ENCODE results near the gene AHSG.

DNA sequence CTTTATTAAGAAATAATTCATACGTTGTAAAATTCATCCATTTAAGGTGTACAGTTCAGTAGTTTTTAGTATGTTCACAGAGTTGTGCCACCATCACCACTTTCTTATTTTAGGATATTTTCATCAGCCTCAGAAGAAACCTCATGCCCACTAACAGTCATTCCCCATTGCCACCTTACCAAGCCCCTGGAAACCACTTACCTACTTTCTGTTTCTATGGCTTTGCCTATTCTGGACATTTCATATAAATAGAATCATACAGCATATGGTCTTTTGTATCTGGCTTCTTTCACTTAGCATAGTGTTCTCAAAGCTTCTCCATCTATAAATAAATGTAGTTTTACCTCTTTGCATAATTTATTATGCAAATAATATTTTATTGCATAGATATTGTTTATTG, 34.0 kb downstream of the AHSG start:
- TF ChIP-seq BRCA1 (IDR thresholded peaks at IDR 0.05; ENCODE audit: low read depth, low read length), result no peak
- no peak for TF ChIP-seq SREBF2 (IDR thresholded peaks at IDR 0.05; ENCODE audit: low read length)
- TF ChIP-seq PAX5 (IDR thresholded peaks at IDR 0.05; ENCODE audit: borderline replicate concordance, low read depth, low read length), result no peak
- TF ChIP-seq CREM (IDR thresholded peaks at IDR 0.05; ENCODE audit: low read depth), result no peak
- no peak for TF ChIP-seq HDAC6 (IDR thresholded peaks at IDR 0.05; ENCODE audit: unreplicated experiment)
- TF ChIP-seq RAD51 (IDR thresholded peaks at IDR 0.05), result no peak
- TF ChIP-seq, protein P1, sequence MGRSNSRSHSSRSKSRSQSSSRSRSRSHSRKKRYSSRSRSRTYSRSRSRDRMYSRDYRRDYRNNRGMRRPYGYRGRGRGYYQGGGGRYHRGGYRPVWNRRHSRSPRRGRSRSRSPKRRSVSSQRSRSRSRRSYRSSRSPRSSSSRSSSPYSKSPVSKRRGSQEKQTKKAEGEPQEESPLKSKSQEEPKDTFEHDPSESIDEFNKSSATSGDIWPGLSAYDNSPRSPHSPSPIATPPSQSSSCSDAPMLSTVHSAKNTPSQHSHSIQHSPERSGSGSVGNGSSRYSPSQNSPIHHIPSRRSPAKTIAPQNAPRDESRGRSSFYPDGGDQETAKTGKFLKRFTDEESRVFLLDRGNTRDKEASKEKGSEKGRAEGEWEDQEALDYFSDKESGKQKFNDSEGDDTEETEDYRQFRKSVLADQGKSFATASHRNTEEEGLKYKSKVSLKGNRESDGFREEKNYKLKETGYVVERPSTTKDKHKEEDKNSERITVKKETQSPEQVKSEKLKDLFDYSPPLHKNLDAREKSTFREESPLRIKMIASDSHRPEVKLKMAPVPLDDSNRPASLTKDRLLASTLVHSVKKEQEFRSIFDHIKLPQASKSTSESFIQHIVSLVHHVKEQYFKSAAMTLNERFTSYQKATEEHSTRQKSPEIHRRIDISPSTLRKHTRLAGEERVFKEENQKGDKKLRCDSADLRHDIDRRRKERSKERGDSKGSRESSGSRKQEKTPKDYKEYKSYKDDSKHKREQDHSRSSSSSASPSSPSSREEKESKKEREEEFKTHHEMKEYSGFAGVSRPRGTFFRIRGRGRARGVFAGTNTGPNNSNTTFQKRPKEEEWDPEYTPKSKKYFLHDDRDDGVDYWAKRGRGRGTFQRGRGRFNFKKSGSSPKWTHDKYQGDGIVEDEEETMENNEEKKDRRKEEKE (IDR thresholded peaks at IDR 0.05), result no peak
